GM23338 (cell line): ENCODE data around the gene CTU2. TPM values are rescaled to one million over a fixed set of nuclear protein-coding genes. Genes with fewer than 3 reads are reported as not detected.
A peak's percentile ranks its signal among the peaks of the same experiment; 100 is the strongest.

Experiments used
- ATAC-seq: fragments of 200-7000 bp; cut with Tn5 transposase; 3 replicates; pipeline ENCODE4 v1.9.1; 2020
- DNase-seq: peaks from one replicate; pipeline ENCODE4 v3.0.0-alpha.2; 2015; ENCODE audit warnings: low spot score
- H2AFZ ChIP-seq: fragments of 200-600 bp; sonication (generic); 2 replicates; pipeline ENCODE4 v1.8.0; 2016; ENCODE audit warnings: antibody characterized with exemption, mild to moderate bottlenecking, moderate library complexity
- H3F3A ChIP-seq: fragments of 200-600 bp; sonication (generic); replicated peaks from 2 replicates; pipeline ENCODE4 v1.8.0; 2017; ENCODE audit warnings: antibody characterized with exemption, mixed run types, low read depth
- H3K27ac ChIP-seq: fragments of 200-600 bp; sonication (generic); 2 replicates; pipeline ENCODE4 v1.6.1; 2016; ENCODE audit warnings: low read depth
- H3K27me3 ChIP-seq: fragments of 200-600 bp; sonication (generic); 2 replicates; pipeline ENCODE4 v1.8.0; 2016; ENCODE audit warnings: mild to moderate bottlenecking, mixed run types, moderate library complexity; ENCODE audit not compliant: insufficient read depth
- H3K36me3 ChIP-seq: fragments of 200-600 bp; sonication (generic); 2 replicates; pipeline ENCODE4 v1.8.0; 2016; ENCODE audit warnings: mild to moderate bottlenecking; ENCODE audit not compliant: insufficient read depth
- H3K4me1 ChIP-seq: fragments of 200-600 bp; sonication (generic); 2 replicates; pipeline ENCODE4 v1.8.0; 2016; ENCODE audit warnings: mild to moderate bottlenecking, moderate library complexity; ENCODE audit not compliant: insufficient read depth
- H3K4me2 ChIP-seq: fragments of 200-600 bp; sonication (generic); 2 replicates; pipeline ENCODE4 v1.7.1; 2017; ENCODE audit warnings: mixed run types
- H3K4me3 ChIP-seq: fragments of 200-600 bp; sonication (generic); 2 replicates; pipeline ENCODE4 v1.6.1; 2016; ENCODE audit warnings: mixed run types
- H3K79me2 ChIP-seq: fragments of 200-600 bp; sonication (generic); replicated peaks from 2 replicates; pipeline ENCODE4 v1.8.0; 2017; ENCODE audit warnings: mild to moderate bottlenecking; ENCODE audit not compliant: insufficient read depth
- H3K9me2 ChIP-seq: fragments of 200-600 bp; sonication (generic); 2 replicates; pipeline ENCODE4 v1.8.0; 2017; ENCODE audit not compliant: insufficient read depth
- H4K20me1 ChIP-seq: fragments of 200-600 bp; sonication (generic); replicated peaks from 2 replicates; pipeline ENCODE4 v1.8.0; 2017; ENCODE audit warnings: mild to moderate bottlenecking; ENCODE audit not compliant: insufficient read depth
- H3K27ac Mint-ChIP-seq: 2 replicates; pipeline ENCODE4 v1.8.0; 2020; ENCODE audit warnings: inconsistent platforms, mild to moderate bottlenecking, moderate library complexity, mixed read lengths
- H3K27me3 Mint-ChIP-seq: 3 replicates; pipeline ENCODE4 v1.8.0; 2022; ENCODE audit warnings: low read depth, mild to moderate bottlenecking, moderate library complexity, mixed read lengths, inconsistent platforms; ENCODE audit not compliant: insufficient read depth, poor library complexity
- H3K36me3 Mint-ChIP-seq: 3 replicates; pipeline ENCODE4 v1.8.0; 2021; ENCODE audit warnings: low read depth, mild to moderate bottlenecking, inconsistent platforms, moderate library complexity, mixed read lengths
- H3K4me1 Mint-ChIP-seq: 3 replicates; pipeline ENCODE4 v1.8.0; 2020; ENCODE audit warnings: mild to moderate bottlenecking, inconsistent platforms, mixed read lengths
- H3K4me3 Mint-ChIP-seq: 3 replicates; pipeline ENCODE4 v1.8.0; 2021; ENCODE audit warnings: moderate library complexity, mild to moderate bottlenecking, inconsistent platforms, mixed read lengths
- H3K9me3 Mint-ChIP-seq: 3 replicates; pipeline ENCODE4 v1.8.0; 2020; ENCODE audit warnings: moderate library complexity, mild to moderate bottlenecking, inconsistent platforms, mixed read lengths
- CREB1 ChIP-seq: fragments of 250-450 bp; sonication (Bioruptor Pico); IDR thresholded peaks from 2 replicates; pipeline ENCODE4 v1.5.0; 2020; ENCODE audit warnings: low read depth, mild to moderate bottlenecking, moderate library complexity
- CTCF ChIP-seq, 2 experiments: fragments of 200-600 bp in 1 of 2; sonication (generic) in 1 of 2; conservative IDR thresholded peaks; 2 replicates each; pipeline versions ENCODE4 v1.5.1 to v1.6.1; 2016 to 2017; ENCODE audit warnings: antibody characterized with exemption in 2 of 2, low read depth in 2 of 2, mild to moderate bottlenecking in 2 of 2, moderate library complexity in 1 of 2
- ZNF331 ChIP-seq: fragments of 250-450 bp; sonication (Bioruptor Pico); IDR thresholded peaks from 2 replicates; pipeline ENCODE4 v1.5.0; 2020; ENCODE audit warnings: low read depth, mild to moderate bottlenecking, moderate library complexity
- polyA plus RNA-seq: library from polyadenylated mRNA; unstranded; fragments of >200 nt; fragmentation: Nextera tagmentation; extraction: Ambion mirVana; gene quantifications from 2 replicates; pipeline ENCODE4 v1.2.1, GENCODE V29; 2016
- total RNA-seq: library from RNA; depleted of rRNA; stranded (reverse); fragments of >200 nt; shearing (Covaris generic); gene quantifications from 2 replicates; pipeline ENCODE4 v1.2.3, GENCODE V29; 2014
- TF ChIP-seq, protein P1 (sequence below): IDR thresholded peaks from 2 replicates; pipeline ENCODE4 v1.6.1; 2016; ENCODE audit warnings: antibody characterized with exemption
- TF ChIP-seq, protein P2 (sequence below): IDR thresholded peaks from one replicate; pipeline ENCODE4 v1.6.1; 2018; ENCODE audit warnings: antibody characterized with exemption; ENCODE audit not compliant: unreplicated experiment

Gene CTU2
- total and polyA plus RNA-seq, 2 experiments from 2014 or later = 22.3 to 25.7 TPM

GRCh38 chr16:88762941-88763340 lies 56.6 kb downstream of the CTU2 start (continued):
- TF ChIP-seq CREB1 (CRISPR knock-in tag) = no peak
- TF ChIP-seq, protein P1, sequence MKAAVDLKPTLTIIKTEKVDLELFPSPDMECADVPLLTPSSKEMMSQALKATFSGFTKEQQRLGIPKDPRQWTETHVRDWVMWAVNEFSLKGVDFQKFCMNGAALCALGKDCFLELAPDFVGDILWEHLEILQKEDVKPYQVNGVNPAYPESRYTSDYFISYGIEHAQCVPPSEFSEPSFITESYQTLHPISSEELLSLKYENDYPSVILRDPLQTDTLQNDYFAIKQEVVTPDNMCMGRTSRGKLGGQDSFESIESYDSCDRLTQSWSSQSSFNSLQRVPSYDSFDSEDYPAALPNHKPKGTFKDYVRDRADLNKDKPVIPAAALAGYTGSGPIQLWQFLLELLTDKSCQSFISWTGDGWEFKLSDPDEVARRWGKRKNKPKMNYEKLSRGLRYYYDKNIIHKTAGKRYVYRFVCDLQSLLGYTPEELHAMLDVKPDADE = no peak
- TF ChIP-seq, protein P2, sequence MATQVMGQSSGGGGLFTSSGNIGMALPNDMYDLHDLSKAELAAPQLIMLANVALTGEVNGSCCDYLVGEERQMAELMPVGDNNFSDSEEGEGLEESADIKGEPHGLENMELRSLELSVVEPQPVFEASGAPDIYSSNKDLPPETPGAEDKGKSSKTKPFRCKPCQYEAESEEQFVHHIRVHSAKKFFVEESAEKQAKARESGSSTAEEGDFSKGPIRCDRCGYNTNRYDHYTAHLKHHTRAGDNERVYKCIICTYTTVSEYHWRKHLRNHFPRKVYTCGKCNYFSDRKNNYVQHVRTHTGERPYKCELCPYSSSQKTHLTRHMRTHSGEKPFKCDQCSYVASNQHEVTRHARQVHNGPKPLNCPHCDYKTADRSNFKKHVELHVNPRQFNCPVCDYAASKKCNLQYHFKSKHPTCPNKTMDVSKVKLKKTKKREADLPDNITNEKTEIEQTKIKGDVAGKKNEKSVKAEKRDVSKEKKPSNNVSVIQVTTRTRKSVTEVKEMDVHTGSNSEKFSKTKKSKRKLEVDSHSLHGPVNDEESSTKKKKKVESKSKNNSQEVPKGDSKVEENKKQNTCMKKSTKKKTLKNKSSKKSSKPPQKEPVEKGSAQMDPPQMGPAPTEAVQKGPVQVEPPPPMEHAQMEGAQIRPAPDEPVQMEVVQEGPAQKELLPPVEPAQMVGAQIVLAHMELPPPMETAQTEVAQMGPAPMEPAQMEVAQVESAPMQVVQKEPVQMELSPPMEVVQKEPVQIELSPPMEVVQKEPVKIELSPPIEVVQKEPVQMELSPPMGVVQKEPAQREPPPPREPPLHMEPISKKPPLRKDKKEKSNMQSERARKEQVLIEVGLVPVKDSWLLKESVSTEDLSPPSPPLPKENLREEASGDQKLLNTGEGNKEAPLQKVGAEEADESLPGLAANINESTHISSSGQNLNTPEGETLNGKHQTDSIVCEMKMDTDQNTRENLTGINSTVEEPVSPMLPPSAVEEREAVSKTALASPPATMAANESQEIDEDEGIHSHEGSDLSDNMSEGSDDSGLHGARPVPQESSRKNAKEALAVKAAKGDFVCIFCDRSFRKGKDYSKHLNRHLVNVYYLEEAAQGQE = no peak

- Histone ChIP-seq H3K4me1 (peaks cover 19% of the 10 kb centered on the region), H3F3A (peaks cover 13% of the 10 kb centered on the region; the same call in 1 of the 2 replicates), H3K27me3 (no peaks in the 10 kb centered on the region), H4K20me1 (no peaks in the 10 kb centered on the region), H3K4me2 (peak overlapping the region; percentile 4), H3K9me2 (no peaks in the 10 kb centered on the region), H3K36me3 (no peaks in the 10 kb centered on the region), H2AFZ (no peak overlapping the region), H3K79me2 (peaks cover 37% of the 10 kb centered on the region), H3K27ac (peak overlapping the region; percentile 93), H3K4me3 (peak overlapping the region; percentile 31; the same call in 1 of the 2 replicates)
- peak overlapping the region; percentile 32; the same call in 1 of the 3 replicates for H3K4me3 Mint-ChIP-seq
- H3K27me3 Mint-ChIP-seq = peaks cover 21% of the 10 kb centered on the region
- H3K27ac Mint-ChIP-seq = peak overlapping the region; percentile 57
- peaks cover 58% of the 10 kb centered on the region for H3K4me1 Mint-ChIP-seq
- peak; percentile 68 for ATAC-seq
- no peaks in the 10 kb centered on the region for H3K9me3 Mint-ChIP-seq
- no peaks in the 10 kb centered on the region; the same call in 2 of the 3 replicates for H3K36me3 Mint-ChIP-seq
- TF ChIP-seq CTCF (conservative IDR thresholded peaks at IDR 0.05; ENCODE audit: low read depth in 2 of 2) (peak; percentile 32 to 41; a peak in 3 of 4 replicates), ZNF331 (CRISPR knock-in tag) (no peak)
- peak; percentile 97 for DNase-seq
Observed at GRCh38 chr16:88763502-88764053, 57.3 kb downstream of the CTU2 start.

DNA sequence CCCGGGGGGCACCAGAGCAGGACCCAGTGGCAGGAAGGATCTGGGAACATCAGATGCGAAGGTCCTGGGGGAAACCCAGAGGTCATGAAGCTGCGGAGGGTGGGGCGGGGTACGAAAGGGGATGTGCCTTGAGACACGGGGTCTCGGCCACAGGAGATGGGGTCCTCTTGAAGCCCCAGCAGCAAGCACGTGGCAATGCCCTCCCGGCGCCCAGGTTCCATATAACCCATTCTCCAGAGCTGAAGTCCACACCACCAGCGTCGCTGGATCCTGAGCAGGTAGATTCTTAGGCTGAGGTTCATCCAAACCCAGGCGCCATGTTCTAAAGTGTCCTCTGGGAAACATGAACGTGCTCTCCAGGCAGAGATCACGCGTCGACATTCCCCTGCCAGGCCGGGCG lies 57.8 kb downstream of the CTU2 start:
- peak overlapping the region; percentile 89 for H3K27ac ChIP-seq
- Mint-ChIP-seq H3K9me3 (no peaks in the 10 kb centered on the region), H3K27ac (peak overlapping the region; percentile 57), H3K4me1 (peaks cover 55% of the 10 kb centered on the region), H3K4me3 (no peak overlapping the region), H3K27me3 (peaks cover 18% of the 10 kb centered on the region), H3K36me3 (no peaks in the 10 kb centered on the region)
- no peaks in the 10 kb centered on the region for H3K9me2 ChIP-seq
- ATAC-seq (no peak), DNase-seq (no peak)
- no peaks in the 10 kb centered on the region for H3K27me3 ChIP-seq
- H3K4me2 ChIP-seq = peak overlapping the region; percentile 4; the same call in 1 of the 2 replicates
- H2AFZ ChIP-seq = no peak overlapping the region
- H3K4me1 ChIP-seq = peaks cover 19% of the 10 kb centered on the region
- no peaks in the 10 kb centered on the region for H4K20me1 ChIP-seq
- peaks cover 41% of the 10 kb centered on the region for H3K79me2 ChIP-seq
- no peaks in the 10 kb centered on the region for H3K36me3 ChIP-seq
- no peak overlapping the region for H3K4me3 ChIP-seq
- peaks cover 11% of the 10 kb centered on the region; the same call in 1 of the 2 replicates for H3F3A ChIP-seq
- no peak for TF ChIP-seq ZNF331 (CRISPR knock-in tag)
- TF ChIP-seq, protein P1 = no peak
